IMR-90 (cell line): Measurements from ENCODE around the gene ZNF783. TPM values are rescaled to one million over a fixed set of nuclear protein-coding genes. Genes with fewer than 3 reads are reported as not detected.

Source experiments
- ATAC-seq: fragments of 200-7000 bp; cut with Tn5 transposase; 2 replicates; pipeline ENCODE4 v1.9.1; 2020; ENCODE audit warnings: low read depth, mild to moderate bottlenecking, moderate library complexity
- BruUV-seq: library from RNA; stranded (reverse); fragments of 400-500 nt; replicated peaks from 2 replicates; lab custom pipeline; 2021; lab: Mats Ljungman, UMichigan
- CTCF ChIA-PET: fragments of 300-600 bp; formaldehyde crosslinking; extraction: SDS; loops from one replicate; lab custom pipeline; 2021; ENCODE audit warnings: antibody characterized with exemption; lab: Yijun Ruan, JAX
- POLR2A ChIA-PET: fragments of 300-600 bp; sonication (Branson Sonifier 250); formaldehyde crosslinking; loops from one replicate; lab custom pipeline; 2022; ENCODE audit warnings: antibody characterized with exemption; ENCODE audit not compliant: unreplicated experiment; lab: Charles Lee
- DNase-seq: peaks from one replicate; pipeline ENCODE4 v3.0.0; 2013
- H2AFZ ChIP-seq: replicated peaks from 2 replicates; pipeline ENCODE3; 2013; ENCODE audit warnings: low read length, mild to moderate bottlenecking; ENCODE audit not compliant: poor library complexity
- H2AK5ac ChIP-seq: 2 replicates; pipeline ENCODE4 v1.6.1; 2013; ENCODE audit warnings: low read depth, low read length, inconsistent platforms
- H2AK9ac ChIP-seq: replicated peaks from 2 replicates; pipeline ENCODE3; 2013; ENCODE audit warnings: mild to moderate bottlenecking, low read depth, low read length, moderate library complexity; ENCODE audit not compliant: poor library complexity
- H2BK120ac ChIP-seq: 2 replicates; pipeline ENCODE4 v1.6.1; 2013; ENCODE audit warnings: low read depth, low read length, inconsistent platforms
- H2BK15ac ChIP-seq: 3 replicates; pipeline ENCODE4 v1.6.1; 2013; ENCODE audit warnings: low read depth, low read length, inconsistent platforms
- H2BK20ac ChIP-seq: 2 replicates; pipeline ENCODE4 v1.6.1; 2013; ENCODE audit warnings: low read depth, mild to moderate bottlenecking, inconsistent platforms, low read length, moderate library complexity
- H2BK5ac ChIP-seq: 2 replicates; pipeline ENCODE4 v1.6.1; 2013; ENCODE audit warnings: mild to moderate bottlenecking, low read depth, low read length, inconsistent platforms; ENCODE audit not compliant: poor library complexity, severe bottlenecking
- H3K14ac ChIP-seq: replicated peaks from 2 replicates; pipeline ENCODE4 v1.6.1; 2013; ENCODE audit warnings: low read depth, low read length, inconsistent platforms
- H3K18ac ChIP-seq: 2 replicates; pipeline ENCODE4 v1.6.1; 2013; ENCODE audit warnings: low read depth, low read length, control low read depth
- H3K23ac ChIP-seq: 2 replicates; pipeline ENCODE4 v1.6.1; 2013; ENCODE audit warnings: low read depth, low read length, inconsistent platforms
- H3K27ac ChIP-seq: 2 replicates; pipeline ENCODE4 v1.5.1; 2013; ENCODE audit warnings: mild to moderate bottlenecking, control low read depth, low read length; ENCODE audit not compliant: insufficient read depth
- H3K27me3 ChIP-seq: 2 replicates; pipeline ENCODE4 v1.6.1; 2013; ENCODE audit warnings: low read length; ENCODE audit not compliant: control insufficient read depth, insufficient read depth
- H3K36me3 ChIP-seq: 2 replicates; pipeline ENCODE4 v1.6.1; 2013; ENCODE audit warnings: low read length, mixed read lengths; ENCODE audit not compliant: control insufficient read depth, insufficient read depth
- H3K4ac ChIP-seq: 2 replicates; pipeline ENCODE4 v1.6.1; 2013; ENCODE audit warnings: low read depth, low read length, inconsistent platforms
- H3K4me1 ChIP-seq: 2 replicates; pipeline ENCODE4 v1.6.1; 2013; ENCODE audit warnings: low read length, mixed read lengths; ENCODE audit not compliant: control insufficient read depth, insufficient read depth
- H3K4me2 ChIP-seq: 2 replicates; pipeline ENCODE4 v1.6.1; 2013; ENCODE audit warnings: low read depth, mild to moderate bottlenecking, control low read depth, low read length, moderate library complexity
- H3K4me3 ChIP-seq: 2 replicates; pipeline ENCODE4 v1.5.1; 2013; ENCODE audit warnings: low read depth, mild to moderate bottlenecking, control low read depth, low read length, moderate library complexity; ENCODE audit not compliant: insufficient read depth
- H3K56ac ChIP-seq: 2 replicates; pipeline ENCODE4 v1.6.1; 2013; ENCODE audit warnings: low read length, inconsistent platforms; ENCODE audit not compliant: insufficient read depth; ENCODE audit errors: extremely low read depth
- H3K79me1 ChIP-seq, 2 experiments: 2 replicates each; pipeline ENCODE4 v1.6.1; 2013; ENCODE audit warnings: low read length in 2 of 2, inconsistent platforms in 1 of 2, low read depth in 1 of 2
- H3K9ac ChIP-seq: 2 replicates; pipeline ENCODE4 v1.6.1; 2013; ENCODE audit warnings: low read depth, low read length, control low read depth
- H3K9me1 ChIP-seq: 2 replicates; pipeline ENCODE4 v1.6.1; 2013; ENCODE audit warnings: low read length, inconsistent platforms; ENCODE audit not compliant: insufficient read depth
- H3K9me3 ChIP-seq: 2 replicates; pipeline ENCODE4 v1.6.1; 2013; ENCODE audit warnings: low read length; ENCODE audit not compliant: control insufficient read depth, insufficient read depth
- H4K20me1 ChIP-seq: 2 replicates; pipeline ENCODE4 v1.6.1; 2013; ENCODE audit warnings: low read length, inconsistent platforms; ENCODE audit not compliant: insufficient read depth
- H4K5ac ChIP-seq: 2 replicates; pipeline ENCODE4 v1.6.1; 2013; ENCODE audit warnings: mild to moderate bottlenecking, low read depth, low read length, control low read depth
- H4K8ac ChIP-seq, 2 experiments: 2 replicates each; pipeline ENCODE4 v1.6.1; 2013; ENCODE audit warnings: low read depth in 2 of 2, low read length in 2 of 2, control low read depth in 1 of 2, inconsistent platforms in 1 of 2
- H4K91ac ChIP-seq: 2 replicates; pipeline ENCODE4 v1.6.1; 2013; ENCODE audit warnings: low read depth, low read length, inconsistent platforms; ENCODE audit not compliant: insufficient read depth
- BHLHE40 ChIP-seq: fragments of 150-350 bp; IDR thresholded peaks from 2 replicates; pipeline ENCODE4 v1.6.1; 2016; ENCODE audit warnings: mild to moderate bottlenecking, low read depth, low read length
- CEBPB ChIP-seq: IDR thresholded peaks from 2 replicates; pipeline ENCODE4 v1.6.1; 2012; ENCODE audit warnings: low read depth, low read length, improper control_type of control experiment
- CHD1 ChIP-seq: IDR thresholded peaks from 2 replicates; pipeline ENCODE4 v1.6.1; 2012; ENCODE audit warnings: low read depth, low read length, improper control_type of control experiment
- ELK1 ChIP-seq: fragments of 150-350 bp; IDR thresholded peaks from 2 replicates; pipeline ENCODE4 v1.6.1; 2016; ENCODE audit warnings: low read depth, mild to moderate bottlenecking, low read length, moderate library complexity, borderline replicate concordance
- FOS ChIP-seq: fragments of 150-350 bp; IDR thresholded peaks from 2 replicates; pipeline ENCODE4 v1.6.1; 2016; ENCODE audit warnings: low read depth, low read length
- MAFK ChIP-seq: IDR thresholded peaks from 2 replicates; pipeline ENCODE4 v1.6.1; 2012; ENCODE audit warnings: low read depth, low read length, improper control_type of control experiment
- MAZ ChIP-seq: IDR thresholded peaks from 2 replicates; pipeline ENCODE4 v1.6.1; 2012; ENCODE audit warnings: low read depth, mild to moderate bottlenecking, low read length, improper control_type of control experiment, moderate library complexity, borderline replicate concordance
- MXI1 ChIP-seq: IDR thresholded peaks from 2 replicates; pipeline ENCODE4 v1.6.1; 2012; ENCODE audit warnings: low read depth, mild to moderate bottlenecking, low read length, moderate library complexity, borderline replicate concordance
- NFE2L2 ChIP-seq: fragments of 150-350 bp; IDR thresholded peaks from 2 replicates; pipeline ENCODE4 v1.6.1; 2016; ENCODE audit warnings: low read depth, mild to moderate bottlenecking, low read length
- POLR2A ChIP-seq: IDR thresholded peaks from 2 replicates; pipeline ENCODE4 v1.6.1; 2012; ENCODE audit warnings: mild to moderate bottlenecking, low read depth, low read length
- RAD21 ChIP-seq: IDR thresholded peaks from 2 replicates; pipeline ENCODE4 v1.6.1; 2012; ENCODE audit warnings: low read length, improper control_type of control experiment
- RCOR1 ChIP-seq: IDR thresholded peaks from 2 replicates; pipeline ENCODE4 v1.6.1; 2012; ENCODE audit warnings: mild to moderate bottlenecking, low read length, improper control_type of control experiment; ENCODE audit not compliant: insufficient replicate concordance
- RFX5 ChIP-seq: IDR thresholded peaks from 2 replicates; pipeline ENCODE4 v1.8.0; 2012; ENCODE audit warnings: low read depth, mild to moderate bottlenecking, low read length, moderate library complexity
- SMC3 ChIP-seq: fragments of 150-350 bp; IDR thresholded peaks from 2 replicates; pipeline ENCODE4 v1.6.1; 2016; ENCODE audit warnings: low read depth, mild to moderate bottlenecking, antibody characterized with exemption, low read length, moderate library complexity
- WGBS, 2 experiments: methylation state at CpG; one replicate each; pipeline versions ENCODE4 v1.1.5 to v1.1.7; 2013; ENCODE audit warnings: missing lambda C conversion rate in 2 of 2; ENCODE audit not compliant: insufficient read length in 1 of 2; ENCODE audit errors: extremely low coverage in 2 of 2; 5-methylcytosine and 5-hydroxymethylcytosine counted together
- dilution Hi-C: fragments of 300-500 bp; cut with HindIII; formaldehyde crosslinking; loops from one replicate; pipeline ENCODE4 v1.14.3; 2018; ENCODE audit warnings: low sequenced_read_pairs; ENCODE audit not compliant: unreplicated experiment
- in situ Hi-C: fragments of 300-500 bp; cut with MboI; formaldehyde crosslinking; loops from 3 replicates; pipeline ENCODE4 v1.14.3; 2019; ENCODE audit warnings: low sequenced_read_pairs, inconsistent platforms, mixed read lengths
- intact Hi-C: fragments of 100-400 bp; cut with micrococcal nuclease; formaldehyde crosslinking; loops from 2 replicates; pipeline ENCODE4 v1.10.0; 2022
- polyA plus RNA-seq, 3 experiments: library from polyadenylated mRNA; depleted of rRNA; stranded (reverse); fragments of >200 nt; gene quantifications; 2 replicates each; pipeline ENCODE4 v1.2.3, GENCODE V29; 2012; ENCODE audit warnings: low replicate concordance in 1 of 3
- total RNA-seq: library from RNA; depleted of rRNA; stranded (reverse); fragments of >200 nt; gene quantifications from 2 replicates; pipeline ENCODE4 v1.2.3, GENCODE V29; 2012
- TF ChIP-seq, protein P1 (sequence below): conservative IDR thresholded peaks from 2 replicates; pipeline ENCODE4 v1.5.1; 2012; ENCODE audit warnings: mild to moderate bottlenecking, low read depth, low read length, improper control_type of control experiment

ZNF783 gene
- total and polyA plus RNA-seq, 2 of the 4 experiments (the other 2 are of a cell fraction) = 2.3 to 7.2 TPM

GRCh38 chr7:149281508-149282330 is 19.7 kb downstream of the ZNF783 start:
- 96% methylated on average over 35 of the region's 59 CpGs; no CpG with 5 or more reads in 1 of the 2 experiments for WGBS, 2 experiments
- ATAC-seq = no peak
- Histone ChIP-seq H3K27ac (no peak overlapping the region), H2BK5ac (no peak overlapping the region), H2AK5ac (no peak overlapping the region), H3K56ac (no peak overlapping the region), H3K4ac (no peak overlapping the region), H3K23ac (no peak overlapping the region), H3K9me3 (no peaks in the 10 kb centered on the region), H2AFZ (no peak overlapping the region), H3K14ac (no peak overlapping the region), H3K18ac (no peak overlapping the region), H4K91ac (no peak overlapping the region), H4K8ac (no peak overlapping the region), H2BK15ac (no peak overlapping the region), H3K4me2 (no peak overlapping the region), H4K20me1 (peaks cover 4% of the 10 kb centered on the region), H3K36me3 (peaks cover 32% of the 10 kb centered on the region), H3K4me3 (no peak overlapping the region), H2BK120ac (no peak overlapping the region), H3K79me1 (peaks cover 0 to 3% of the 10 kb centered on the region in 2 experiments; a peak in 1 of 4 replicates), H2AK9ac (no peak overlapping the region), H3K27me3 (no peaks in the 10 kb centered on the region), H4K5ac (no peak overlapping the region), H2BK20ac (no peak overlapping the region), H3K4me1 (0 out of 2 replicates have a peak, but pooled peaks cover 2% of the 10 kb centered on the region), H3K9ac (no peak overlapping the region), H3K9me1 (peaks cover 7% of the 10 kb centered on the region)
- dilution Hi-C loops (no loop called here), intact Hi-C loops (no loop called here), in situ Hi-C loops (no loop called here)
- DNase-seq = no peak
- POLR2A ChIA-PET = no interaction called here
- CTCF ChIA-PET = no interaction called here
- BruUV-seq = no TSS peak
- TF ChIP-seq FOS (no peak), SMC3 (no peak), MXI1 (no peak), BHLHE40 (no peak), CEBPB (no peak), POLR2A (no peak), RFX5 (no peak), ELK1 (no peak), RAD21 (no peak), NFE2L2 (no peak), MAZ (no peak), CHD1 (no peak), MAFK (no peak), RCOR1 (no peak)
- TF ChIP-seq, protein P1, sequence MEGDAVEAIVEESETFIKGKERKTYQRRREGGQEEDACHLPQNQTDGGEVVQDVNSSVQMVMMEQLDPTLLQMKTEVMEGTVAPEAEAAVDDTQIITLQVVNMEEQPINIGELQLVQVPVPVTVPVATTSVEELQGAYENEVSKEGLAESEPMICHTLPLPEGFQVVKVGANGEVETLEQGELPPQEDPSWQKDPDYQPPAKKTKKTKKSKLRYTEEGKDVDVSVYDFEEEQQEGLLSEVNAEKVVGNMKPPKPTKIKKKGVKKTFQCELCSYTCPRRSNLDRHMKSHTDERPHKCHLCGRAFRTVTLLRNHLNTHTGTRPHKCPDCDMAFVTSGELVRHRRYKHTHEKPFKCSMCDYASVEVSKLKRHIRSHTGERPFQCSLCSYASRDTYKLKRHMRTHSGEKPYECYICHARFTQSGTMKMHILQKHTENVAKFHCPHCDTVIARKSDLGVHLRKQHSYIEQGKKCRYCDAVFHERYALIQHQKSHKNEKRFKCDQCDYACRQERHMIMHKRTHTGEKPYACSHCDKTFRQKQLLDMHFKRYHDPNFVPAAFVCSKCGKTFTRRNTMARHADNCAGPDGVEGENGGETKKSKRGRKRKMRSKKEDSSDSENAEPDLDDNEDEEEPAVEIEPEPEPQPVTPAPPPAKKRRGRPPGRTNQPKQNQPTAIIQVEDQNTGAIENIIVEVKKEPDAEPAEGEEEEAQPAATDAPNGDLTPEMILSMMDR = no peak
